HTR-8/SVneo (cell line): ENCODE data around the gene COL7A1.
"Not testable (repeated sequence)": the region's sequence is repeated elsewhere in the genome, so short reads cannot be mapped to it uniquely, and the experiment has no call there.

Experiments used
- DNase-seq: peaks from one replicate; pipeline ENCODE4 v3.0.0; 2011; ENCODE audit warnings: low spot score, mixed read lengths; ENCODE audit not compliant: insufficient read length
- FAIRE-seq: peaks from 2 replicates; lab custom pipeline; 2011; peaks lifted over from hg19 to GRCh38; lab: Jason Lieb, UNC

COL7A1 gene

DNA sequence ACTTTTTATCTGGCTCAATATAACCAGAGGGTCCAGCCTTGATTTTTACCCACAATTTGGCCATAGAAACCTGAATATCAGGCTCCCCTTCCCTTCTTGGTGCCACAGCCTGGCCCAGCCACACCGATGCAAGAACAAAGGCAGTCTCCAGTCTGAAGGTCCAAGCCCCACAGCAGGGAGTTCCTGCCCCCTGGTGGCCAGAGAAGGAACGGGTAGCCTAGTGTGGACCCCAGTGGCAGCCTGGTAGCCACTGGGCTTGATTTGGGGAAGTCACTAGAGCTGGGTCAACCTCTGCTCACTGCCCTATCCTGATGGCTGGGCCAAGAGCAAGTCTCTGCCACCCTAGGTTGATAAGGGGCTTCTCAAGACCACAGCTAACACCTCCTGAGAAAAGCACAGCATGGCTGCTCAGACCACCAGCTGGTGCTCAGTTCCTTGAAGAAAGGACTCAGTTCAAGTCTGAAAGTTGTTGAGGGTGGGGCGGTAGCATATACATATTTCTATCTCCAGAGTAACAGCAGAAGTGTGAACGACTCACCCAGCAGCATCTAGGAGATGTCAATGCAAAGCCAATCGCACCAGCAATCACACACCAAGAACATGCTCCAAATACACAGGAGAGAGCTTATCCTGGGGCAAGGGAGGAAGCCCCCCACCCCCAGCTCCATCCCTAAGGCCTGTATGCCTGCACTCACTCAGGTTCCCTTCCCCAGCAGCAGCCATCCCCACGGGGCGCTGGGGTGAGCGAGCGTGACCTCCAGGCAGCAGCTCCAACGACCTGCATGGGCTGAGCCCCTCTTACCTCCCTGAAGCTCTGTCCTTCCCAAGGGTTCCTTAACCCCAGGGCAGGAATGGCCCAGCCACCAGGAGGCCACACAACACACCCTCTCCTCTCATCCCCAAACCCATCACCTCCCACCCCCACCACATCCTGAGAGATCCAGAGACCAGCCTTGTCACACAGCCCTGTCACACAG is 46.1 kb downstream of the COL7A1 start:
- peak; percentile 58 for FAIRE-seq
- peak; percentile 75 for DNase-seq

DNA sequence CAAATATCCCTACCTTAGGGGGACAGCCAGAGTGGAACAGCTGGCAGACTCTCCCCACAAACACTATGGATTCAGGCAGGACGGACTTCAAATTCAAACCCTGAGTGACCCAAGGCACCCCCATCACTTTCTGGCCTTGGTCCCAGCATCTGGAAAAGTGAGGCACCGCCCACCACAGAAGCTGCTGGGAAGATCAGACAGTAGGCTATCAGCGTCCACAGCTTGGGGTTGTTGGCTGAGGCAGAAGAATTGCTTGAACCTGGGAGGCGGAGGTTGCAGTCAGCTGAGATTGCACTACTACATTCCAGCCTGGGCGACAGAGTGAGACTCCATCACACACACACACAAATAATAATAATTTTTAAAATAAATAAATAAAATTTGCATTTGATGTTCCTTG is 47.0 kb downstream of the COL7A1 start:
- FAIRE-seq (no peak), DNase-seq (no peak)

DNA sequence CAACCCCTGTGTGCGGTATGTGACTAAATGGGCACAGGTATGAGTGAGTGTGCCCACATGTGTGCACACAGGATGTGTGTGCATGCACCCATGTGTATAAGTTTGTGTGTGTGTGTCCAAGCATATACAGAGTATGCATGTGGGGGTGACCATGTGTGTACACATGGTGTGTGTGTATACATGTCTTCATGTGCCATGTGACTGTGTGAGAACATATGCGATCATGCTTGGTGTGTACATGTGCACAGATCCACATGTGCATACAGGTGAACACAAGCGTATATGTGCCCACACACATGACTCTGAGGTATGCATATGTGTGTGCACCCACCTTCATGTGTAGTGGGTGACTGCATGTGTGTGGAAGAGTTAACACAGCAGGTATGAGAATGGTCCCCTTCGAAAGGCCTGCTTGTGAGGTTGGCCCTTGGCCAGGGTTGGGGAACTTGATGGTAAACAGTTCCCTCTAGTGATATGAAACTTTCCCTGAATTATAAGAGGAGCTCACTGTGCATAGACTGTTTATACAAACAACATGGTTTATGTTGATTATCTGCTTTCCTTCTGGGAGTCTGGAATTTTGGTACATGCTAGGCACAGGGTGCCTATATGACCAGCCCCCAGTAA is 48.8 kb downstream of the COL7A1 start:
- no peak for DNase-seq

DNA sequence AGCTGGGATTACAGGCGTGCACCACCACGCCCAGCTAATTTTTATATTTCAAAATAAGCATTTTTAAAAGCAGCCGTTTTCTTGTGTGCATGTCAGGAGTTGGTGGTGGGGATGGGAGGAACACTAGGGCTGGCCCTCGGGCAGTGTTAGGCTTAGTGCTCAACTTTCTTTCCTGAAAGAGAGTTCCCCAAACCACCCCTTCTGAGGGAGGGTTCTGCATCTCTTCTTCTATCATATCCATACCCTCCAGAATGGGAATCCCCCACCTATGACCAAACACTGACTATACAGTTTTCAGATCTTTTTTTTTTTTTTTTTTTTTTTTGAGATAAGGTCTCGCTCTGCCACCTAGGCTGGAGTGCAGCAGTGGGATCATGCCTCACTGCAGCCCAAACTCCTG is 51.0 kb downstream of the COL7A1 start:
- FAIRE-seq = no peak

More for the DNA sequence above, 48.8 kb downstream of the COL7A1 start:
- FAIRE-seq = peak; percentile 92

DNA sequence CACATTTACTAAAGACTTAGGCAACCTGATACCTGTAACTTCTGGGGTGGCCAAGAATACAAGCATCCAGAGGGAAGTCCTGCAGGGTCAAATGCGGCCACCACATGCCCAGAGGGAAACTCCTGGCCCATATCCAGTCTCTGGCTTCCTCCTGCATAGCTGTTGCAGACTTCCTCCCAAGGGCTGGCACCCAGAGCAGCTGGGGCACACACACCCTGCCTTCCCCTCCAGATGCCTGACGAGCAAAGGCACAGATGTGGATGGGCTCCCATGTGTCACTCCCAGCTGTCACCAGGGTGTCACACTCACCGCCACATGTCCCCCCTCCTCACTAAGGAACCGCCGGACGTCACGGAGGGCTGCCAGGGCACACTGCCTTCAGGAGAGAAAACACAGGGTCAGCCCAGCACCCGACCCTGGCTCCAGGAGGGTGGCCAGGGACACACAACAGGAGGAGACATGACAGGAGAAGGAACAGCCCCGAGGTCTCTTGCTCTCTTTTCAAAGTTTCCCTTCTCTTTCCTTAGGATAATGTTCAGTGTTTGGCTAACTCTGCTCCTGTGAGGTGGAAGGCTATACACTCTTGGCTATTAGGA is 51.8 kb downstream of the COL7A1 start:
- no peak for FAIRE-seq
- DNase-seq = no peak

More for the DNA sequence above, 51.0 kb downstream of the COL7A1 start:
- DNase-seq = no peak

DNA sequence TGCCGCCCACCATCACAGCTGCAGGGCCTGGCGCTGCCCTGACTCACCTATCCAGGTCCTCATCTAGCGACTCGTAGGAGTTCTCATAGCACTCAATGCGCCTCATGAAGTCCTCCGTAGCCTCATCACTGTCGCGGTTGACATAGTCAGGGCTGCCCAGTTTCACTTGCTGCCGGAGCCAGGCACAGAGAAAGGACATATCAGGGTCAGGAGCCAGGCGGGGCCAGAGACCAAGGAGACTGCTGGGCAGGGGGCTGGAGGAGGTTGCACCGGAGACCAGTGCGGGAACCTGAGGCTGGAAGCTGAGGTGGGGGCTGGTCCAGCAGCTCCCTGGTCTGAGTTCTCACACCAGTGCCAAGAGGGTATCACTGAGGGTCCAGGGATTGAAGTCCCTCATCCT is 56.7 kb downstream of the COL7A1 start:
- DNase-seq (no peak), FAIRE-seq (no peak)

DNA sequence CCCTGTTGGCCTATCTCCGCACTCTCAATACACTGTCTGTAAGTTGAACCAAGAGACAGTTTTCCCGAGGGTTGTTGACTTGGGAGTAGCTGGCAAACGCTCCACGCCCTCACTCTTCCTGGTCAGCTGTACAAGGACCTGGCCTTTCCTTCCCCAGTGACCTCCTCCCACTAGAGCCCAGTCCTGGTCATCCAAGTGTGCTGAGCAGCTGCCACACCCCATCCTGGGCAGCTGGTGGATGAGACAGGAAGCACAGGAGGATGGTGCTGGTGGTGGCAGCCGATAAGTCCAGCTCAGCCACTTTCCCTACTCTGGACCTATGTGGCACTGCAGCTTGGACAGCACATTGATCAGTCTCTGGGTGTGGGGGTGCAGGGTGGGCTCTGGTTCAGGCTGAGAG is 58.3 kb downstream of the COL7A1 start:
- DNase-seq (no peak), FAIRE-seq (peak; percentile 23)

DNA sequence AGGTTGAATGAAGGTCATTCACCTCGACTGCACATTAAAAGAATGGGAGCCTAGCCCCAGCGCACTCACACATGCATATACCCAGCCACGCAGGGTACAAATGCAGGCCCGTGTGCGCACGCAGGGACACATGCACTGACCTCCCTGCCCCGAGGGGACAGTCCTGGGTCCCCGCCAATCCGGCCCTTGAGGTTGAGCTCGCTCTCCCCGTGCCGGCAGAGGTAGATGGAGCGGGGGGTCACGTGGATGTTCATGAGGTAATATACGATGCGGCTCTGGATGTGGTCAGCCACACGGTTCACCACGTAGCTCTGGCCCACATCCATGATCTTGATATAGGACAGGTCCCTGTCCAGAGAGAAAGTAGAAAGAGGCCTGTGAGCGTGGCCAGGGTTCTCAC is 59.0 kb downstream of the COL7A1 start:
- no peak for FAIRE-seq
- no peak for DNase-seq

DNA sequence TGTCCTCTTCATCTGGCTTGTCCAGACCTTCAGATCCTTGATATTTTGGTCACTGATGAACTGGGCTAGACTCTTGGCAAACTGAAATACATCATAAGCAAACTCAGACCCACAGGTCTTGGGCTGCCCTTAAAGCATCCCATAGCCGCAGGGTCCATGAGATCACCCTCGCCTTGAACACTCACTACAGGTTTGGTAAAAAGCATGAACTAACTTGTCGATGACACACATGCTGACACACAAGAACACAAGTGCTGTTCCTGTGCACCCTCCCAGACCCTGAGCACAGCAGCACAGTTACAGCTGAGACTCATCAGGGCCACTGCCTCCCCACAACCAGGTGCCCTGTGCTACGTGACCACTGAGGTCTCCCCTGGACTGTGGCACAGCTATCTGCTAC is 59.6 kb downstream of the COL7A1 start:
- FAIRE-seq = peak; percentile 9
- DNase-seq = no peak

DNA sequence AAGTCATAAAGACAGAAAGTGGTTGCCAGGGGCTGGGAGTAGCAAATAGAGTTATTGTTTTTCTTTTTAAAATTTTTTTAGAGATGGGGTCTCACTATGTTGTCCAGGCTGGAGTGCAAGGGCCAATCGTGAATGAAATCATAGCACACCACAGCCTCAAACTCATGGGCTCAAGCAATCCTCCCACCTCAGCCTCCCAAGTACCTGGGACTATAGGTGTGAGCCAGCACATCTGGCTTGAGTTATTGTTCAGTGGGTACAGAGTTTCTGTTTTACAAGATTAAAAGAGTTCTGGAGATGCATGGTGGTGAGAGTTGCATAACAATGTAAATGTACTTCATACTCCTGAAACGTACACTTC is 62.2 kb downstream of the COL7A1 start:
- DNase-seq = no peak
- FAIRE-seq = no peak

DNA sequence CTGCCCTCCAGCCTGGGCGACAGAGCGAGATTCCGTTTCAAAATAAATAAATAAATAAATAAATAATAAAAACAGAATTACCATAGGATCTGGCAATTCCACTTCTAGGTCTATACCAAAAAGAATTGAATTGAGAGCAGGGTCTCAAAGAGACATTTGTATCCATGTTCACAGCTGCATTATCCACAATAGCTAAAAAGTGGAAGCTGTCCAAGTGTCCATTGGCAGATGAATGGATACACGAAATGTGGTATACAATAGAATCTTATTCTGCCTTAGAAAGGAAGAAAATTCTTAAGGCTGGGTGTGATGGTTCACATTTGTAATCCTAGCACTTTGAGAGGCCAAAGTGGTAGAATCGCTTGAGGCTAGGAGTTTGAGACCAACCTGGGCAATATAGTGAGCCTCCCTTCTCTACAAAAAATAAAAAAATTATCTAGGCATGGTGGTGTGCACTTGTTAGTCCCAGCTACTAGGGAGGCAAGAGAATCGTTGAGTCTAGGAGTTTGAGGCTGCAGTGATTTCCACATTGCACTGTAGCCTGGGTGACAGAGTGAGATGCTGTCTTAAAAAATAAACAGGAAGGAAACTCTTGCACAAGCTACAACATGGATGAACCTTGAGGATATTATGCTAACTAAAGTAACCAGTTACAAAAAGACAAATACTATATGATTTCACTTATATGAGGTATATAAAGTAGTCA is 62.7 kb downstream of the COL7A1 start:
- no peak for DNase-seq
- FAIRE-seq = no peak

DNA sequence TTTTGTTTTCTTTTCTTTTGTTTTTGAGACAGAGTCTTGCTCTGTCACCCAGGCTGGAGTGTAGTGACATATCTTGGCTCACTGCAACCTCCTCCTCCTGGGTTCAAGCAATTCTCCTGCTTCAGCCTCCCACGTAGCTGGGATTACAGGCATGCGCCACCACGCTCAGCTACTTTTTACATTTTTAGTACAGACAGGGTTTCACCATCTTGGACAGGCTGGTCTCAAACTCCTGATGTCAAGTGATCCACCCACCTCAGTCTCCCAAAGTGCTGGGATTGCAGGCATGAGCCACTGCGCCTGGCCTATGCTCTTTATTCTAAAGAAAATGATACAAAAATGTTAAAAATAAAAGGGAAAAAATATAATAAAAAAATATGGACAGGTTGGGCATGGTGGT is 64.4 kb downstream of the COL7A1 start:
- not testable (repeated sequence) for DNase-seq, FAIRE-seq

DNA sequence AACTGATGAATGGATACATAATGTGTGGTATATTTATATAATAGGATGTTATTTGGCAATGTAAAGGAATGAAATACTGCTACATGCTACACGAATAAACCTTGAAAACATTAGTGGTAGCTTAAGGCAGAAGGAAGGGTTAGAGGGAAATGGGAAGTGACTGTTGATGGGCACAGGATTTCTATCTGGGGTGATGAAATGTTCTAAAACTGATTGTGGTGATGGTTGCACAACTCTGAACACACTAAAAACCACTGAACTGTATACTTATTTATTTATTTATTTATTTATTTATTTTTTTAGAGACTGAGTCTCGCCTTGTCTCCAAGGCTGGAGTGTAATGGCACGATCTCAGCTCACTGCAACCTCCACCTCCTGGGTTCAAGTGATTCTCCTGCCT is 66.4 kb downstream of the COL7A1 start:
- DNase-seq = no peak
- FAIRE-seq = no peak

DNA sequence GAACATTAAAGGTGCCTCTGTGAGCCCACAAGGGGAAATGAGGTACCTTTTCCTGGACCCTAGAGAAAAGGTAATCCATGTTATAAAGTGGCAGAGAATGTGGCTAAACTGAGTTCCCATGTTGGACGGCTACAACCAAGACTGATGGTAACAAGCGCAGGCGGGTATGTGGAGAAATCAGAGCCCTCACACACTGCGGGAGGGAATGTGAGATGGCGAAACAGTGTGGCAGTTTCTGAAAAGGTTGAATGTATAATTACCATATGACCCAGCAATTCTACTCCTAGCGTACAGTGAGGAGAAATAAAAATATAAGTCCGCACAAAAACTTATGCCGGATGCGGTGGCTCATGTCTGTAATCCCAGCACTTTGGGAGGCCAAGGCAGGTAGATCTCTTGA is 67.1 kb downstream of the COL7A1 start:
- DNase-seq = no peak
- FAIRE-seq = no peak

DNA sequence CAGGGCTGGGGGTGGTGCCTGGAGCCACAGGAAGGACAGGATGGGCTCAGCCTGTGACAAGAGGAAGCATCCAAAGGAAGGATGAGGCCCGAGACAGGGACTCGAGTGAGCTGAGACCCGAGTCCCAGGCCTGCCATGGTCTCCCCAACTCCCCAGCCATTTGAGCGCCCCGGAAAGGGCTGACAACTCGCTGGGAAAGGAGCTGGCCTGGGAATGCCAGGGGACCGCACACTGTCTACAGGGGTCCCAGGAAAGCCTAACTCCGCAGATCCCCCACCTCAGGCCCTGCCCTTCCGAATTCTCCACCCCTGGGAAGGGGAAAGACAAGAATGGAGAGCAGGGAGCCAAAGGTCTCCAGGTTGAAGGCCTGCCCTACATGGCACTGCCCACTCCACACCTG is 70.2 kb downstream of the COL7A1 start:
- DNase-seq (no peak), FAIRE-seq (no peak)

DNA sequence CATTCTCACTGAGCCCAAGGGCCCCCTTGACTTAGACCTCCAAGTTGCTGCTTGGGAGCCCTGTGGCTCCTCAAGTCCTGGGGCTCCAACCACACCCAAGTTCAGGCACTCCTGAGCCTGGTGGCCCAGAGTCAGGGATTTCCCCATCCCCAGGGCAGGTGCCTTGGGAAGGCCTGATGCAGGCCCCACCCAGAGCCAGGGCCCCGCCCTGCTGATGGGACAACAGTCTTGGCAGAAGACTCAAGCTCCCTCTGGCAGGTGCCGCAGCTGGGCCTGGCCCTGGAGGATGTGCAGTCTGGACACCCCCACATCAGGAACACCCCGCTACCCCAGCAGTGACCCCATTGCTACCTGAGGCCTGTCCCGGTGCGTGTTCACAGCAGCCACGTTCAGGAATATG is 73.5 kb downstream of the COL7A1 start:
- no peak for FAIRE-seq

DNA sequence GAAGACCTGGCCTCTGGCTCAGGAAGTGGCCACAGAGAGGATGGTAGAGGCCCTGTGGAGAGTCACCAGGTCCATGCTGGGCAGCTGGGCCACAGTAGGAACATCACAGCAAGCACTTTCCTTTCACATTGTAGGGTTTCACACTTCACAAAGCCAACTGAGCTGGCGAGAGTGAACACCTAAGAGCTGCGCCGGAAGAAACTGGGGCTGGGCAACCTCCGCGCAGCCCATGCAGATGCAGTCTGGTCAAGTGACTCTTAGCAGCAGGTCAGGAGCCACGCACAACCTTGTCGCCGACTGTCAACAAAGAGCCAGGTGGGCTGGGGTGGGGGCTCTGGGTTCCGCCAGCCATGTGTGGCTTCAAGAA is 75.9 kb downstream of the COL7A1 start:
- no peak for FAIRE-seq
- no peak for DNase-seq

More for the DNA sequence above, 73.5 kb downstream of the COL7A1 start:
- DNase-seq = no peak

DNA sequence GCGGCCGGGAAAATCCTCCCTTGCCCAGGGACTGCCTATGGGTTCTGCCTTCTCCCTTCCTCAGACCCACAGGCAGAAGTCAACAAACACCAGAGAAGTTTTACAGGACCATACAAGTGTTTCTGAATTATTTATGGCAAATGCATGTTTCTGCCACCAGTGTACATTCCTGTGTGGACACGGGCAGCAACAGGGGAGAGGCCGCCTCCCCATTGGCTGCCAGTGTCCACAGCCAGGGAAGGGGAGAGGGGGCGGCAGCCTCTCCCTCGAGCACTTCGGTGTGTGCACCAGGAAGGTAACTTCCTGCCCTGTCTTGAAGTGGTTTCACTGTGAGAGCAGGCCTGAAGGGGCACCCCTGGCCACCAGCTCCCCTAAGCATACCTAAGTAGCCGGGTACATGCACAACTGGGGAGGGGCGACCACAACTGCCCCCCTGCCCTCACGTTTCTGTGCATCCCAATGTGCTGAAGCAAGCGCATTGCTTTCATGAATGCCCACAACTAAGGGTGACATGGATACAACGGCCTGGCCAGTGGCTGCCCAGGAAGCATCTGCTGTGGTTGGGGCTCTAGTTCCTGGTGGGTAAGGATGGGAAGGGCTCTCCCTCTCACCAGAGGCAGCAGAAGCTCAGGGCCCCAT is 76.4 kb downstream of the COL7A1 start:
- no peak for DNase-seq
- no peak for FAIRE-seq

DNA sequence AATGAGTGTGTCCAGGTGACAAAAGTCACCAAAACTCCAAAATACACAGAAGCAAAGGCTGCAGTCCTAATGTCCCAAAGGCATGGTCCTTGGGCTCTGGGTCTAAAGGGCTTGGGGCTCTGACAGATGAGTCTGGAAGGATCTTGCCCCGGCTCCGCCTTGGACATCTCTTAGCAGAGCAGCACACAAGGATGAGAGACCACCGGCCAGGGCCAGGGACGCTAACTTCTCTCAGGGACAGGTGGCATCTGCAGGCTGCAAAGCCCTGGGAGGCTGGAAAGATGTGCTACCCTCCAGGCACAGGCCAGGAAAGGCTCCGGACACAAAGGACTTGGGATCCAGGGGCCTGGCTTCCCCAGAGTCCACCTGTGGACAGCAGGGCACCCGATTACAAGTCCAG is 77.1 kb downstream of the COL7A1 start:
- FAIRE-seq = no peak
- no peak for DNase-seq

DNA sequence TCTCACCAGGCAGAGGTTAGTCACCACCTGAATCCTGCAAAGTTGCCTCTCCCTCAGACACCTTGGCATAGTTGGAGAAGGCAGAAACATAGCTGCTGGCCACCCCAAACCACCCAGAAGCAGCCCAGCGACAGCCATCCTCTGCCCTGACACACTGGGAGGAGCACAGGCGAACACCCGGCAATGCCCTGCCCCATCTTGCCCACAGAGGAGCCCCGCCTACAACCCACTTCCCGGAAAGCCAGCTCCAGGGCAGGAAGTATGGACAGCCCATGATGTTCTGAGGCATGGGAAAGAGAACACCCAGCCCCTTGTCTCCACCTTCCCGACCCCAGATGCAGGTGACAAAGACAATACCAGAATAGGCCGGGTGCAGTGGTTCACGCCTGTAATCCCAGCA is 78.6 kb downstream of the COL7A1 start:
- no peak for FAIRE-seq
- no peak for DNase-seq
